Kasumi-1 (cell line): Measurements from ENCODE around the gene SYNPO2.
"Not testable (repeated sequence)": the region's sequence is repeated elsewhere in the genome, so short reads cannot be mapped to it uniquely, and the experiment has no call there.

Experiments used
- DNase-seq, 2 experiments: peaks; one replicate each; lab custom pipeline; 2025; lab: John Stamatoyannopoulos, UW

Gene SYNPO2

DNA sequence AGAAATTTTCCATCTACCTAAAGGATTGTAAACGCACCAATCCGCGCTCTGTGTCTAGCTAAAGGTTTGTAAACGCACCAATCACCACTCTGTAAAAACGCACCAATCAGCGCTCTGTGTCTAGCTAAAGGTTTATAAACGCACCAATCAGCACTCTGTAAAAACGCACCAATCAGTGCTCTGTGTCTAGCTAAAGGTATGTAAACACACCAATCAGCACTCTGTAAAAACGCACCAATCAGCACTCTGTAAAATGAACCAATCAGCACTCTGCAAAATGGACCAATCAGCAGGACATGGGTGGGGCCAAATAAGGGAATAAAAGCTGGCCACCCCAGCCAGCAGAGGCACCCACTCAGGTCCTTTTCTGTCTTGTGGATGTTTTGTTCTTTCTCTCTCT lies 10.1 kb upstream of the SYNPO2 start:
- not testable (repeated sequence) for DNase-seq

DNA sequence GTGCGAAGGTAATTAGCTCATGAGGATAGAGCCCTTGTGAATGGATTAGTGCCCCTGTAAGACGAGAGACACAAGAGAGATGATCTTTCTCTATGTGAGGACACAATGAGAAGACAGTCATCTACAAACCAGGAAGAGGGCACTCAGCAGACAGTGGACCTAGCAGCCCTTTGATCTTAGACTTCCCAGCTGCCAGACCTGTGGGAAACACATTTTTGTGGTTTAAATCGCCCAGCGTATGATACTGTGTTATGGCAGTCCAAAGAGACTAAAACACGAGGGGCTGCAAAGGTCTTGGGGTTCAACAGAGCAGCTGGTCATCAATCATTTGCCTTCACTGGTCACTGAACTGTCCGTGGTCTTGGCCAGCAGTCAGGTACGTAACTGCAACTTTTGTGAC lies 9.2 kb upstream of the SYNPO2 start:
- no peak for DNase-seq

DNA sequence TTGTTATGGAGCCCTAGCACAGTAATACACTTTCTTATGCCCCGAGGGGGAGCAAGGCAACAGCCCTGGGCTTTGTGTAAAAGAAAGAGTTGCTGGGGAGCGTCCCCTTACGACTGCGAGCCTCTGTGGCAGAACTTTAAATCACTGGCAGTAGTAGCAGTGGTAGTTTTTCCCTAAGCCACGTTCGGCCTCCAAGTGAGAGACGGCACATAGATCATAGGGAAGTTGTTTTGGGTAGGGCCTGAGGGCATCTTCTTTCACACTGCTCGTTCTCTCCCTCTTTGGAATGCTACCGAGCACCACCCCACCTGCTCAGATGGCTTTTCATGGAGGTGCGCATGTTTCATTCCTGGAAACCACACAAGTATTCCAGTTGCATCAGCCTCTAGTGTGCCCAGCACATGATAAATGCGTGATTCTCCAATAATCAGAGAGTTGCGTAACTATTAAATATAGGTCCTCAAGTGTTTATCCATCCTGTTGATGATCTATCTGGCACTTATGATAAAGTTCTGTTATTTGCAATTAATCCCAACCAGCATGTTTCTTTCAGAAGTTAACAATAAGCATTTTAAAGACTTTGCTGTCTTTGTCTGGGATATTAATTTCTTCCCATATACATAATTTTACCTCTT lies 7.0 kb upstream of the SYNPO2 start:
- no peak for DNase-seq

DNA sequence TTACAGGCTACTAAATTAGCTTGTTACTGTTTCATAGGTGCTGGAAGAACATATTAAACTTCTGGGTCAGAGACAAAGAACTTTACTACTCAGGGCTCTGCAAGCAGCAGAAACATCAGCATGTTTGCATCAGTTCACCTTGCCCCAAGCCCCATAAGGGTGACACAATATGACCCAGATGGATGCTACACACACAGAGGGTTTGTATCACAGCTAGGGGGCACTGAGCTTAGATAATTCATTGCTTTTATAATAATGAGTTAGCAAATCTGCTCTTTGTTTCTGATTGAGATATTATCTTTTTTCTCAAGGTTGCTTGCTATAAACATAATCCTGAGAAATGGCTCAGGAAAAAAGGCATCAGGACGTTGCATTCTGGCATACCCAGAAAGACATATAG lies 4.8 kb upstream of the SYNPO2 start:
- peak in 1 of 2 experiments; percentile 20 for DNase-seq

DNA sequence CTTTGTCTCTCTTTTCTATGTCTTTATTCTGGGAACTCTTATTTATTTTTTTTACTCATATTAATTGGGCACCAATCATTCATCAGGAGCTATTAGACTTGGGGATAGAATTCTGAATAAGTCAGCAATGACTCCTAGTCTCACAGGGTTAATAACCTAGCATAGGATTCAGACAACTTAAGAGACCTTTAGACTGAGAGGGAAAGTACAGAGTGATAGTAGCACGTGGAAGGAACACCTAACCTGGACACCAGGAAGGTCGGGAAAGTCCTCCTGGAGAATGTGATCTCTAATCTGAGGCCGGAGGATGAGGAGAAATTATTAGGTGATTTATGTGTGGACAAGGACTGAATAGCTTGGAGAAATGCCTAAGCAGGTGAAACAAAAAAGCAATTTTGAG lies 3.9 kb upstream of the SYNPO2 start:
- no peak for DNase-seq

- DNase-seq, result no peak
Observed at GRCh38 chr4:118889312-118889691, 648 bp downstream of the SYNPO2 start.

DNA sequence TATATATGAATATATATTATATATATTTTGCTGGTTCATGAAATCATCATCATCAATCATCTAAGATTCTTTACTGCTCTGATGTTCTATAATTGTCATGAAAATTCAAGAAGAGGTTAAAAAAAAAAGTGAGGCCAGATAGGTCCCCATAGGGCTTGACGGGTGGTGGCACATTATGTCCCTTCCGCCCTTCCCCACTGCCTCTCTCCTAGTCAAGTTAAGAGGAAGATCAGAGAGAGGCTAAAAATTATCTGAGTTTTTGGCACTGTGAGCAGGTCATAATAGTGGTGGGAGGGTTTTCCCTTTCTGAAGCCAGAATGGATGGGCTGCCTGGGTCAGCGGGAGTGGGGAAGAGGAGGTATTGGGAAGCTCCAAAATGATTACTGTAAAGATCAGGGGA lies 5.4 kb downstream of the SYNPO2 start:
- DNase-seq, result no peak

DNA sequence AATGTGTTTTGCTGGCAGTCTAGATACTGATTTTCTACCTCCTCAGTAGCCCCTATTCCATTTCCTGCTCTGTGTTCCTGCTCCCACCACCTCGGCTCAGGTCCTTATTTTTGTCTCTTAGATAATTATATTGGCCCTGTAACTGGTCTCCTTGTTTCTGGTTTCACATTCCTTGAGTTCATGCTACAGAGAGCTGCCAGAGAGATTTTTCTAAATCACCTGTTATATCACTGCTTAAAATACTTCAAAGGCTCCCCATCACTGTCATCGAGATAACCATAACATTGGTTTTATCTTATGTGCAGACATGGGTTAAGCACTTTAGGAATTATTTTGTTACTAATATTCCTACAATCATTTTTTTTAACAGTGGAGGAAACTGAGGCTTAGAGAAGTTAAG lies 9.6 kb downstream of the SYNPO2 start:
- DNase-seq, result no peak

GRCh38 chr4:118898684-118899138 lies 10.1 kb downstream of the SYNPO2 start:
- no peak for DNase-seq

DNA sequence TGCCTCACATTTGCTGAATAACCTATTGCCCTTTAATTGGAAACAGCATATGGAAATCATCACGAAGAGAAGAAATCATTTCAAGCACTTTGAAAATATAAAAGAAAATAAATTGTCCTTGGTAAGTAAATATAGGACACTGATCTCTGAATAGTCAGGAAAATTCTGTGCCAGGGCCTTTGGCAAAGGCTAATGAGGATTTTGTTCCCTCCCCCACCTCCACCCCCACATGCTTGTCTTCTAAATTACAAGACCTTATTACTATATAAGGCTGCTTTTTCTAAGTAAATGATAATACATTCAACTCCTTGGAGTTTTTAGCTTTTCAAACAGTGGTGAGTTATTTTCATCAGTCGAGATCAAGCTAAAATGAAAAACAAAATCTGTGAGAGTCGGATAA lies 15.8 kb downstream of the SYNPO2 start:
- DNase-seq, result no peak

GRCh38 chr4:118904935-118905334 lies 16.3 kb downstream of the SYNPO2 start:
- peak; percentile 14 to 21 for DNase-seq

GRCh38 chr4:118905566-118905965 lies 16.9 kb downstream of the SYNPO2 start:
- DNase-seq, result peak; percentile 27 to 48

- DNase-seq, result no peak
Observed at GRCh38 chr4:118909173-118909956, 20.7 kb downstream of the SYNPO2 start.

DNA sequence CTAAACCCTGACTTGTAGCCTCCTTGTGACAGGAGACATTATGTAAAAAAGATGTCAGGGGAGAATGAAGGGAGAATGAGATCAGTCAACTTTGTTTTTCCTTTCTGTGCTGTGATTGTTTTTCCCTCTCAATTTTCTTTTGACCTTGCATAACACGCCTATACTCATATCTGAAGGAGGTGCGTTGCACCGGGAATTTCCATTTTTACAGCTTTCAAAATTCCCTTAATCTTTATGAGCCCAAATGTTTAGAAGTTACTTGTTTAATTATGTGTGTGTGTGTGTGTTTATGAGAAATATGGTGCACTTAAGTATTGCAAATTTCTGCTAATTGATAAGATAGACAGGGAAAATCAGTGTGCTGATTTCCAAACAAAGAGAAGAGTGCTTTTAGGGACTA lies 21.6 kb downstream of the SYNPO2 start:
- DNase-seq, result no peak

DNA sequence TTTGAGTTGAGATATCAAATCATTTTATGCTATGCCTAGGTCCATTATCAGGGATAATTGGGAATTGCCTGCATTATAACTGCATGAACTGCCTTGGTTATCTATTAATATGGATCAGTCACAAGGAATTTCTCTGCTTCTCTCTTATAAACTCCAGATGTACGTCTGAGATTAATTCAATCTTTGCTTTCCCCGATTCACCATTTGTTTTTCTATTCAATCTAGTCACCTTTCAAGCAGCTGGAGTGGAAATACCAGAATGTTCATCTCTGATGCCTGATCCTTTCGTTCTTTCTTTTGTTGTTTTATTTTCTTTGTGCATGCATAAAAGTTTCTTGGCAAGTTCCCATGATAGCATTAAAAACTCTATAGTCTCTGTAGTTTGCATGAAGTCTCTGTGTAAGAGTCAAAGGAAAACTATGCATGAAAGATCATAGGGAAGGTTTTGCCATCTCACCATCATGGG lies 22.6 kb downstream of the SYNPO2 start:
- no peak for DNase-seq

DNA sequence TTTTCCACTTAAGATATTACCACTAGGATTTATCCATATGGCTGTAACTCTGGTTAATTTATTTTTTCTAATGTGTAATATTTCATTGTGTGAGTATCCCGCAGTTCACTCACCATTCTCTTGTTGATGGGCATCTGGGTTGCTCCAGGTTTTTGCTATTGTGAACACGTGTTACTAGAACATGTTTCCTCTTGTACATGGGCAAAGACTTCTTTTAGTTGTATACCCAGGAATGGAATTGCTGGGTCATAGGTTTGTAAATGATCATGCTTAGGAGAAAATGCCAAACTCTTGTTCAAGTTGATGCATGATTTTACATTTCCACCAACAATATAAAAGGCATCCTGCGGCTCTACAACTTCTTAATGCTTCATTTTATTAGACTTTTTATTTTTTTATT lies 26.8 kb downstream of the SYNPO2 start:
- DNase-seq, result no peak

DNA sequence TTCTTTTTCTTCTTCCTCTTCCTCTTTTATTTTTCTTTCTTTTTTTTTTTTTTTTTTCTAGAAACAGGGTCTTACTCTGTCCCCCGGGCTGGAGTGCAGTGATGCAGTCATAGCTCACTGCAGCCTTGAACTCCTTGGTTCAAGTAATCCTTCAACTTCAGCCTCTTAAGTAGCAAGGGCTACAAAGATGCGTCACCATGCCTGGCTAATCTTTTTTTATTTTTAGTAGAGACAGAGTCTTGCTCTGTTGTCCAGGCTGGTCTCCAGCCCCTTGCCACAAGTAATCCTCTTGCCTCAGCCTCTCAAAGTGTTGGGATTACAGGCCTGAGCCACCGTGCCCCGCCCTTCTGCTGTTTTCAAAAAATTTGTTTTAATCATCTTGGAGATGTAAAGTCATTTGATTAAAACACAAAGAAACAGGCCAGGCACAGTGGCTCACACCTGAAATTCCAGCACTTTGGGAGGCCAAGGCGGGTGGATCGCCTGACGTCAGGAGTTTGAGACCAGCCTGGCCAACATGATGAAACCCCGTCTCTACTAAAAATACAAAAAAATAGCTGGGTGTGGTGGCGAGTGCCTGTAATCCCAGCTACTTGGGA lies 28.1 kb downstream of the SYNPO2 start:
- DNase-seq, result no peak

DNA sequence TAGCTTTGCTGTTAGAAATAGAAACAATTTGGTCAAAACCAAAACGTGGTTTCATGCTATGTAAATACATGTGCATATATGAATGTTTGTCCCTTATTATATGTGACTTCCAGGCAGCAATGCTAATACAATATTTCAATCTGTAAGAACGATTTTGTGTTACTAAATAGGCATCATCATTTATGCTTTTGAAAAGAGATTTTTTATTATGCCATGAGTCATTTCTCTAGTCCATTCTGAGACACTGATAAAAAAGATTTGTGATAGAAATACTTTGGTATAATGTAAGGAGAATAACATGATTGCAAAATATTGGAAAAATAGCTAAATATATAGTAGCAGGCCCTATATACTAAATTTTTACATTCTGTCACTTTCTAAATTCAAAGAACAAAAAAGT lies 28.9 kb downstream of the SYNPO2 start:
- no peak for DNase-seq

DNA sequence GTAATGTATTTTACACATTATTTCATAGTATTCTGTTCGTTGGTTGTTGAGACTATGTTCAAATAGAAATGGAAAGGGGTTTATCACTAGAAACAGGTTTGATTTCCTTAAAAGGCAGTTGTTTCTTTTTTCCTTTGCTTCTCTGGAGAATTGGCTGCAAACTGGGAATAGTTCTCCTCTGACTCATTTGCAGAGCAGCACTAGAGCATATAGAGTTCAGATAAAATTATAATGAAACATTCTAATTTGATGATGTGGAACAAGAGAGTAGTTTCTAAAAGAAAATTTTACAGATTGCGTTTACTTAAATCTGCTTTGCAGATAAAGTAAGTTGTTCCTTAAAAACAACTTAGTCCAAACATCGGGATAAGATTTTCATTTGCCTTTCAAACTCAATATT lies 29.7 kb downstream of the SYNPO2 start:
- no peak for DNase-seq

DNA sequence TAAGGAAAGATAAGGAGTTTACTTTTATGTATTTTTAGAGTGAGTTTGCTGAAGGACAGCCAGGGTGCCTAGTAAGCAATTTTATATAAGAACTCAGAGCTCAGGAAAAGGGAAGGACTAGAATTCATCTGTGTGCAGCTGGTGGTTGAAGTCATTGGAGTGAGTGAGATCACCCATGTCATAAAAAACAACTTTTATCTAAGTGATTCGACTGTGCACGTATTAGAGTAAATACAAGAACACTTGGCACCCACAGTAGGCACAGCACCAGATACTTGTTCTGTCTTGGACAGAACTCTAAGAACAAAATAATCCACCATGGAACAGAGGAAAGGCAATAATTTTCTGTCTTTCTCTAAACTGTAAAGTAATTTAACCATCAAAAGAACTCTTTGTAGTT lies 31.6 kb downstream of the SYNPO2 start:
- DNase-seq, result no peak

GRCh38 chr4:118921786-118922185 lies 33.1 kb downstream of the SYNPO2 start:
- no peak for DNase-seq

DNA sequence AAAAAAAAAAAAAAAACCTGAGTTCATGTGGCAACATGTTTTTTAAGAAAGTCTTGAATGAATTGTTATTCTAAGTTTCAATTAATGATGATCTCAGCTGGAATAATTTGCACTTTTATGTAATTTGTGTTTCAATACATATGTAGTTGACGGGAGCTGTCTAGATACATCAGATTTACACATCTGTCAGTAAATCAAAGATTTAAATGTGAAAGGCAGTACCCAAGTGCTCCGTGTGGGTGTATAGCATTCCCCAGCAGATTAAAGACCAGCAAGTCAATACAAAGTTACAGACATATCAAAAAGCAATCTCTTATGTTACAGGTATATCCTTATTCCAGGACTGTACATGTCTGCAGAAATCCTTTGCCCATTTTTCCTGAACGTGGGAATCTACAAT lies 35.2 kb downstream of the SYNPO2 start:
- no peak for DNase-seq

GRCh38 chr4:118927974-118928373 lies 39.3 kb downstream of the SYNPO2 start:
- DNase-seq, result no peak
